Measurements from ENCODE around the gene DYSF.

DNA sequence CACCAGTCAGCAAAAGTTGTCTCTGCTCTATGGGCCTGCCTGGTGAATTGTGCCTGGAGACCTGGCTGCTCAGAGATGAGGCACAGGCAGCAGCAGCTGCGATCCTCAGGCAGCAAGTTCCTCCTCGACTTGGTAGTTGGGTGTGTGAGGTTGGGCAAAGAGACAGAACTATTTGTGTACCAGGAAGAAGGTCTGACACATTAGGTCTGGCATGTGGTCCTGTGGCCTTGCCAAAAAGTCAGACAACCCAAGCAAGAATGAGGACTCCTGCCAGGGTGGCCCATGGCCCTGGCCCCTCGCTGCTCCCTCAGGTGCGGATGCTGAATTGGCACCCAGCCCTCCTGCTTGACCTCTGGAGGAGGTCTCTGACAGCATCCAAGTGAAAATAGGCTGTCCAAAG is 192.7 kb downstream of the DYSF start:
- TF ChIP-seq, protein P1, sequence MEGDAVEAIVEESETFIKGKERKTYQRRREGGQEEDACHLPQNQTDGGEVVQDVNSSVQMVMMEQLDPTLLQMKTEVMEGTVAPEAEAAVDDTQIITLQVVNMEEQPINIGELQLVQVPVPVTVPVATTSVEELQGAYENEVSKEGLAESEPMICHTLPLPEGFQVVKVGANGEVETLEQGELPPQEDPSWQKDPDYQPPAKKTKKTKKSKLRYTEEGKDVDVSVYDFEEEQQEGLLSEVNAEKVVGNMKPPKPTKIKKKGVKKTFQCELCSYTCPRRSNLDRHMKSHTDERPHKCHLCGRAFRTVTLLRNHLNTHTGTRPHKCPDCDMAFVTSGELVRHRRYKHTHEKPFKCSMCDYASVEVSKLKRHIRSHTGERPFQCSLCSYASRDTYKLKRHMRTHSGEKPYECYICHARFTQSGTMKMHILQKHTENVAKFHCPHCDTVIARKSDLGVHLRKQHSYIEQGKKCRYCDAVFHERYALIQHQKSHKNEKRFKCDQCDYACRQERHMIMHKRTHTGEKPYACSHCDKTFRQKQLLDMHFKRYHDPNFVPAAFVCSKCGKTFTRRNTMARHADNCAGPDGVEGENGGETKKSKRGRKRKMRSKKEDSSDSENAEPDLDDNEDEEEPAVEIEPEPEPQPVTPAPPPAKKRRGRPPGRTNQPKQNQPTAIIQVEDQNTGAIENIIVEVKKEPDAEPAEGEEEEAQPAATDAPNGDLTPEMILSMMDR (IDR thresholded peaks at IDR 0.05) = no peak
- TF ChIP-seq EP300 (IDR thresholded peaks at IDR 0.05) = no peak
- peak; percentile 12 to 54 for TF ChIP-seq POLR2AphosphoS5 (IDR thresholded peaks at IDR 0.05)
